ENCODE results near the gene EXOC4.

EXOC4 gene

DNA sequence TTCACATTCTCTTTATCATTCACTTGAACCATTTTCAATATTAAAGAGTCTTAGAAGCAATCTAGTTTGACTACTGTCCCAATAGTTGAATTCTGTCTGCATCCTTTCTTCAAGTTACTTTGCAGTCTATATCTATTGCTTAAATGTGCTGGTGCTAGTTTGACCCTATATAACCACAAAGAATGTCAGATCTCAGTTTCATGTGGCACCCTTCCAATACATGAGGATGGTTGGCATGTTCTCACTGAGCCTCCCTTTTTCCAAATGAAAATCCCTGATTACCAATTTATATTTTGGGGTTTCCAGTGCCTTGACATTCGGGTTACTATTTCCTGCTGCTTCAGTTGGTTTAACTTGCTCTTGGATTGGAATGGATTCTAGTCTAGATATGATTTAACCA is 292.7 kb downstream of the EXOC4 start:
- H3K4me3 ChIP-seq (replicated peaks; ENCODE audit: low read depth, low read length) = no peak overlapping the region
- DNase-seq (ENCODE audit: low read depth) = peak; percentile 63
- TF ChIP-seq, protein P1, sequence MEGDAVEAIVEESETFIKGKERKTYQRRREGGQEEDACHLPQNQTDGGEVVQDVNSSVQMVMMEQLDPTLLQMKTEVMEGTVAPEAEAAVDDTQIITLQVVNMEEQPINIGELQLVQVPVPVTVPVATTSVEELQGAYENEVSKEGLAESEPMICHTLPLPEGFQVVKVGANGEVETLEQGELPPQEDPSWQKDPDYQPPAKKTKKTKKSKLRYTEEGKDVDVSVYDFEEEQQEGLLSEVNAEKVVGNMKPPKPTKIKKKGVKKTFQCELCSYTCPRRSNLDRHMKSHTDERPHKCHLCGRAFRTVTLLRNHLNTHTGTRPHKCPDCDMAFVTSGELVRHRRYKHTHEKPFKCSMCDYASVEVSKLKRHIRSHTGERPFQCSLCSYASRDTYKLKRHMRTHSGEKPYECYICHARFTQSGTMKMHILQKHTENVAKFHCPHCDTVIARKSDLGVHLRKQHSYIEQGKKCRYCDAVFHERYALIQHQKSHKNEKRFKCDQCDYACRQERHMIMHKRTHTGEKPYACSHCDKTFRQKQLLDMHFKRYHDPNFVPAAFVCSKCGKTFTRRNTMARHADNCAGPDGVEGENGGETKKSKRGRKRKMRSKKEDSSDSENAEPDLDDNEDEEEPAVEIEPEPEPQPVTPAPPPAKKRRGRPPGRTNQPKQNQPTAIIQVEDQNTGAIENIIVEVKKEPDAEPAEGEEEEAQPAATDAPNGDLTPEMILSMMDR (IDR thresholded peaks at IDR 0.05; ENCODE audit: low read length, missing control alignments) = no peak

DNA sequence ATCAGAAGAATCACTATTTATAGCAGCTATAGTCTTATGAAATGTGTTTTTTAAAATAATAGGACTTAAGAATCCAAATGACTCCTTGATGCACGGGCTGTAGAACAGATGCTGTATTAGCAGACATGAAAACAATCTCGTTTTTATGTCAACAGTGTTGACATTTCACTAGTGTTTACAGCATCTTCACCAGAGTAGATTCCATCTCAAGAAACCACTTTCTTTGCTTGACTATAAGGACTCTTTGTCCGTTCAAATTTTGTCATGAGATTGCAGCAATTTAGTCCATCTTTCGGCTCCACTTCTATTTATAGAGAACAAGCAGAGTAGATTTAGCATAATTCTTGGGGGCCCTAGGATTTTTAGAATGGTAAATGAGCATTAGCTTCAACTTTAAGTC is 295.1 kb downstream of the EXOC4 start:
- no peak for DNase-seq (ENCODE audit: low read depth)
- TF ChIP-seq, protein P1 (IDR thresholded peaks at IDR 0.05; ENCODE audit: low read length, missing control alignments) = no peak
- H3K4me3 ChIP-seq (replicated peaks; ENCODE audit: low read depth, low read length) = no peak overlapping the region

DNA sequence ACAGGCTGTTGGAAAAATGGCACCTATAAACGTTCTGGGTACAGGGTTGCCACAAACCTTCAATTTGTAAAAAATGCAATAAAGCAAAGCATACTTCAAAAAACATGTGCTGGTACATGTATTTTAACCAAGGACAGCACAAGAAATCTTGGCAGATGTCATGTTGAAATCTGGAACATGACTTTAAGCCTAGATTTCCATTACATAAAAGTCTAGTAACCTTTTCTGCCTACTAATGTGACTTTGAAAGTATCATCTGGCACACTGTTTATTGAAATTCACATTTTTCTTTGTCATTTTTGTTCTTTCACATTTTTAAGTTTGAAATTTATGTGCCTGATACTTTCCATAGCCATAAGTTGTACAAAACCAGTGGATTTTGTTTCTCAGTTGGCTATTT is 296.8 kb downstream of the EXOC4 start:
- TF ChIP-seq, protein P1 (IDR thresholded peaks at IDR 0.05; ENCODE audit: low read length, missing control alignments) = no peak
- no peak for DNase-seq (ENCODE audit: low read depth)
- no peak overlapping the region for H3K4me3 ChIP-seq (replicated peaks; ENCODE audit: low read depth, low read length)

DNA sequence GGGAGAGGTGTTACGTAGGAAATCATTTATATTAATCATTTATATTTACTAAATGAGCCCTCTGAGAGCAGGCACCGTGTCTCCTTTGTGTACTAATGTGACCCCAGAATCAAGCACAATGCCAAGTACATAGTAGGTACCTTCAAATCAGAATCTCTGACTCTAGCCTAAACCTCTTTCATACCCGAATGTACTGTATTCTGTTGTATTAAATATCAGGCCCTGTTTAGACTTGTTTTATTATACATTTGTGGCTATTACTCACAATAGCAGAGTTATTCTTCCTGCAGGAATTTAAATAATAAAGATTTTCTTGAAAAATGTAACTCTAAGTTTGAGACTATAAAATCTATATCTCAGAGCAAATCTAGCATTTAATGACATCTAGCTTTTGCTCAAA is 297.3 kb downstream of the EXOC4 start:
- TF ChIP-seq, protein P1 (IDR thresholded peaks at IDR 0.05; ENCODE audit: low read length, missing control alignments) = no peak
- no peak overlapping the region for H3K4me3 ChIP-seq (replicated peaks; ENCODE audit: low read depth, low read length)
- no peak for DNase-seq (ENCODE audit: low read depth)

DNA sequence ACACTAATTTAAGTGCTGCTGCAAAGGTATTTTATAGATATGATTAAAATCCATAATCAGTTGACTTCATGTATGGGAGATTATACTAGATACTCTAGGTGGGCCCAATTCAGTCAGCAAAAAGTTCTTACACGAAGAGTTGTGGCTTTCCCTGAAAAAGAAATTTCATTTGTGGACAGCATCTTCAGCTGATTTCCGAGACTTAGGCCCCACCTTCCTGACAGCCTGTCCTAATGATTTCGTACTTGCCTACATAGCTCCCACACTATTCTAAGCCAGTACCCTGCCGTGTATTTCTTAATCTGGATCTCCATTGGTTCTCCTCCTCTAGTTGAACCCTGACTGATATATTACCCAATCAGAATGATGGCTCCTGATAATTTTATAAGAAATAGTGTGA is 297.9 kb downstream of the EXOC4 start:
- no peak for DNase-seq (ENCODE audit: low read depth)
- H3K4me3 ChIP-seq (replicated peaks; ENCODE audit: low read depth, low read length) = no peak overlapping the region
- TF ChIP-seq, protein P1 (IDR thresholded peaks at IDR 0.05; ENCODE audit: low read length, missing control alignments) = no peak

DNA sequence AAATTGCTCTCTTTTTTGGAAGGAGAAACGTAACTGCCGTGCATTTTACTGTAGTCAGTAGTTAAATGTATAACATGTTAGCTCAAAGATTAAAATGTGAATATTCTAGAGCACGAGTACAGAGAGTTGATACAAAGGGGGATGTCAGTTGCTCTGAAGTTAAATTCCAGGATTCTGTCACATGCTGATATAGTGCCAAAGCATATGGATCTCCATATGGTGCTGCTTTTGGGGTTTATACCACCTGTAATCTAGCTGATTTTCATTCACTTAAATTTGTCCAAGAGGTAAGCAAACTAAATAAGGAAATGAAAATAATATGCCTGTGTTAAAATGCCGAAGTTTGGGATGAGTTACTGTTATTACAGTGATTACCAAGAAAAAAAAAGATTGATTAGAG is 298.6 kb downstream of the EXOC4 start:
- TF ChIP-seq, protein P1 (IDR thresholded peaks at IDR 0.05; ENCODE audit: low read length, missing control alignments) = no peak
- no peak for DNase-seq (ENCODE audit: low read depth)

DNA sequence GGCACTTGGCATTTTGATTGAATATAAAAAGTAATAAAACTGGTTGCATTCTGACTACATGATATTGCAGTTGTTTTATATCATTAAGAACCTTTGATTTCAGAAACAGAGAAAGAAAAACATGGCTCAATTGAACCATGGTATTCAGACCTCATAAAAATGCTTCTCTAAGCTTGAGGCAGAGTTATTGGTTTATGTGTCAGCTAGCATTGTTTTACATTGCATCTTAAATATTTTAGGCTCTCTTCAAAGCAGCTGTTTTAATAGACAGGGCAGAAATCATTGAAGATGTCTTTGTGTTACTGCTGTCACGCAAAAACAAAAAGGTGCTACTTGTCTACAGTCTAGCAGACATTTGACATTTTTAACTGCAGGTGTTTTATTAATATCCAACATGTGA is 299.2 kb downstream of the EXOC4 start:
- TF ChIP-seq, protein P1 (IDR thresholded peaks at IDR 0.05; ENCODE audit: low read length, missing control alignments) = no peak
- H3K4me3 ChIP-seq (replicated peaks; ENCODE audit: low read depth, low read length) = no peak overlapping the region
- no peak for DNase-seq (ENCODE audit: low read depth)

More for the DNA sequence above, 298.6 kb downstream of the EXOC4 start:
- H3K4me3 ChIP-seq (replicated peaks; ENCODE audit: low read depth, low read length) = no peak overlapping the region
